Tongue (tissue), 2 donors: Measurements from ENCODE around the gene UTP4. TPM values are rescaled to one million over a fixed set of nuclear protein-coding genes. Genes with fewer than 3 reads are reported as not detected.
"Not testable (repeated sequence)": the region's sequence is repeated elsewhere in the genome, so short reads cannot be mapped to it uniquely, and the experiment has no call there.

Experiments
- DNase-seq: peaks from one replicate; pipeline ENCODE4 v3.0.0-alpha.2; 2015
- total RNA-seq: library from RNA; depleted of rRNA; stranded (reverse); fragments of >200 nt; gene quantifications from one replicate; pipeline ENCODE4 v1.2.3, GENCODE V29; 2014

UTP4 gene
- total RNA-seq, 1 donor from 2014 or later: 15.1 TPM

DNA sequence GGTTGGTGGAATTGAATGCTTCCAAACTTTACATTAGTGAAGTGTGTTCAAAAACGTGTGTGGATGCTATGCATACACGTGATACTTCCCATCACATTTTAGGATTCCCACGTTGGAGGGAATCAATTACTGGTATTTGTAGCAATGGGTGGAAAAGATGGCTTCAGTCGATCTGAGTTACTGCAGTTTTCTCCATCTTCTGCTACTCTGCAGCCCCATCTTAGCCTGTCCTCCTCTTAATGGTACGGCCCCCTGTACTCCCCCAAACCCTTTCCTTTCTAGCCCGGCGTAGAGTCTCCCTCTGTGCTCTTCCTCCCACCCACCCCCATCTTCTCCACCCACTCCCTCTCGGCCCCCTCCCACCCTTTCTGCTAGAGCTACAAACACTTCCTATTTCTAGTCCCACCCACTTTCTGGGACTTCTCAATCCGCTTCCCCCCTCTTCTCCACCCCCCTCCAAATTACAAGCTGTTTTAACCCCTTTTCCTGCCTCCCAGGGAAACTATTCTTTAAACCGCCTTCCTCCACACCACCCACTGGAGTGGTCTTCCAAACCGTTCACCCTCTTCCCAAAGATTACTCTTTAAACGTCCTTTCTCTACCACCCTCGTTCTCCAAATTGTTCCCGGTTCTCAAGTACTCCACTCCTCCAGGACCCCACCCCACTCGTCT, 1.1 kb upstream of the UTP4 start:
- DNase-seq: peak; percentile 74

GRCh38 chr16:69131839-69132423, 518 bp upstream of the UTP4 start:
- peak; percentile 91 for DNase-seq

DNA sequence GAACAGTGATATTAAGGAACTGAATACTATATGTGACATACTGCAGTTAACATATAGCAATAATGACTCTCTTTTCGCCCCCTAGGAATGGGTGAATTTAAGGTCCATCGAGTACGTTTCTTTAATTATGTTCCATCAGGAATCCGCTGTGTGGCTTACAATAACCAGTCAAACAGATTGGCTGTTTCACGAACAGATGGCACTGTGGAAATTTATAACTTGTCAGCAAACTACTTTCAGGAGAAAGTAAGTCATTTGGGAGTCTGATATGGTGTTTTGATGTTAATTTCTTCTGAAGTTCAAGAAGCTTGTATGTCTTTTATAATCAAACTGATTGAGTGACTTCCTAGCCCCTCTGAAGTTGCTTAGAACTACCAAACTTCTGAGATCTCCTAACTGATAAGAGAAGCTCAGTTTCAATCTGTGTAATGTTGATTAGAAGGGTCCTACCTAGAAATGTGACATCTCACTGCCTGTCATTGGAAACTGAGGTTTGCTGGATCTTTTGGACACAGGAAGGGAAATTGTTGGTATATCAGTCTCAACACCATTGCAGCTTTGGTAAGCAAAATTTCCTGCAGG, 1.0 kb downstream of the UTP4 start:
- no peak for DNase-seq

- DNase-seq: no peak
Measured at GRCh38 chr16:69138608-69139007, 6.2 kb downstream of the UTP4 start.

DNA sequence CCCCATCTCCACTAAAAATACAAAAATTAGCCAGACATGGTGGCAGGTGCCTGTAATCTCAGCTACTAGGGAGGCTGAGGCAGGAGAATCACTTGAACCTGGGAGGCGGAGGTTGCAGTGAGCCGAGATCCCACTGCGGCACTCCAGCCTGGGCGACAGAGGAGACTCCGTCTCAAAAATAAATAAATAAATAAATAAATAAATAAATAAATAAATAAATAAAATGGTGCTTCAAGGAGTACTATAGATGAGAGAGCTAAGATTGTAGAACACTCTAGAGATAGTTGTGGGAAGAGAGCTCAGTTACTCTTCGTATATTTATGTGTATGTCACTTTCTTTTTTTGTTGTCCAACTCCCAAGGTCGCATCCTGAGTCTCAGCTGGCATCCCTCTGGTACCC, 7.0 kb downstream of the UTP4 start:
- not testable (repeated sequence) for DNase-seq

DNA sequence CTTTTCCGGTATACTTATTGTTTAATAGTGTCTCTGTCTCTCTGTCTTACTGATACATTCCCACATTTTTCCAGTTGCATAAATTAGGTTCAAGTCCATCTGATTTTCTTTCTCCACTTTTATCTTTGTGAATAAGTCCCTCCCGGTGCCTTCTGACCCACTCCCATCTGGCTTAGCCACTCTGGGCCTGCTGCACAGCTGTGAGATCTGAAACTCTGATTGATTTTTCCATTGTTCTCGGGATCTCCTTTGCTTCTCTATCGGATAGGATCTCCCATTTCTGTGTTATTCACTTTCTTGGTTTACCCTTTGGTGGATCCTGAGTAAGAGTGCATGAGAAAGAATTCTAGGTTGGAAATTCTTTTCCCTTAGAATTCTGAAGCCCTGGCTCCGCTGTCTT, 8.6 kb downstream of the UTP4 start:
- DNase-seq: no peak

GRCh38 chr16:69141936-69142335, 9.5 kb downstream of the UTP4 start:
- DNase-seq: no peak

- DNase-seq: no peak
Measured at GRCh38 chr16:69143116-69143515, 10.7 kb downstream of the UTP4 start.

GRCh38 chr16:69145658-69146057, 13.2 kb downstream of the UTP4 start:
- no peak for DNase-seq

DNA sequence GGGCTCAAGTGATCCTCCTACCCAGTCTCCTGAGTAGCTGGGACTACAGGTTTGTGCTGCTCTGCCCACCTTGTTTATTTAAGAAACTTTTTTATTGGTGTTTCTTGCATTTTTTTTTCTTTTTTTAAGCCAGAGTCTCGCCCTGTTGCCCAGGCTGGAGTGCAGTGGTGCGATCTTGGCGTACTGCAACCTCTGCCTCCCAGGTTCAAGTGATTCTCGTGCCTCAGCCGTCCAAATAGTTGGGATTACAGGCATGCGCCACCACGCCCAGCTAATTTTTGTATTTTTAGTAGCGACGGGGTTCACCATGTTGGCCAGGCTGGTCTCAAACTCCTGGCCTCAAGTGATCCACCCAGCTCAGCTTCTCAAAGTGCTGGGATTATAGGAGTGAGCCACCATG, 17.2 kb downstream of the UTP4 start:
- DNase-seq: not testable (repeated sequence)

DNA sequence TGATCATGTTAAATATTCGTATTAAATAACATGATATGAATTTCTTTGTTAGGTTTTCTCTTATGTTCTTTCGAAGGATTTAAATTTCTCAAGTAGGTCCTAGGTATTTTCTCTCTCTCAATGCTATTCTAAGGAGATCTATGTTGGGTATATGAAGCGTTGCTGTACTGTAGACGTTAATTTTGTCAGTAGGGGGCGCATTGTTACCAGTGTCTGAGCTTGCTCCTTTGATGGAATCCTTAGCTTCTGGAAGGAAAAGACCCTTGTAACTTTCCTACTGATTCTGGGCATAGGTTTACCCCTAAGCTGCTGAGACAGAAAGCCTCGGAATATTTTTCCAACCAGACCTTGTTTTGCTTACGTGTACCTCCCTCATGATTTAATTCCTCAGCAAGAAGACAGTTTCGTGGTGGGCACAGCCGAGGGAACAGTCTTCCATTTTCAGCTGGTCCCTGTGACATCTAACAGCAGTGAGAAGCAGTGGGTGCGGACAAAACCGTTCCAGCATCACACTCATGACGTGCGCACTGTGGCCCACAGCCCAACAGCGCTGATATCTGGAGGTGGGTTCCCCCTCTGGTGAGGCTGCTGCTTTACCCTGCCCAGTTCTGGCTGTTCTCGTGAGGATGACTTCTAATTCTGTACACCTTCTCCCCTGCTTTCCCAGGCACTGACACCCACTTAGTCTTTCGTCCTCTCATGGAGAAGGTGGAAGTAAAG, 17.9 kb downstream of the UTP4 start:
- DNase-seq: peak; percentile 92

DNA sequence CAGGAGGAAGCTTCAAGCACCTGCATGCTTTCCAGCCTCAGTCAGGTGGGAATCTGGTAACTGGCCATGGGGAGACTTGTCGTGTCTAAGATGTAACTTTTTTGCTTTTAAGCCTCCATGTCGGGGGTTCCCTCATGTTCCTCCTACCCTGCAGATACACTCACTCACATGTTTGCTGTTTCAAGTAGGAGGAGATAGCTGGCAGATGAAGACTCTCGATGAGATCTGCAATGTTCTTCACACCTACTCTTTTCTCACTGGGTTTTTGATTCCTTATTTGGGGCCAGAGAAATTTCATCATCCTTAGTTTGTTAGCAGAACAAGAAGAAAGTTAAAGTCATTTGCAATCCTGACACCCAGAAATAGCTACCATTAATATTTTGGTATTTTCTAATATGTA, 24.7 kb downstream of the UTP4 start:
- DNase-seq: no peak

- DNase-seq: no peak
Measured at GRCh38 chr16:69160192-69160591, 27.7 kb downstream of the UTP4 start.

- DNase-seq: no peak
Measured at GRCh38 chr16:69165584-69165983, 33.1 kb downstream of the UTP4 start.

GRCh38 chr16:69166221-69166833, 33.9 kb downstream of the UTP4 start:
- no peak for DNase-seq

DNA sequence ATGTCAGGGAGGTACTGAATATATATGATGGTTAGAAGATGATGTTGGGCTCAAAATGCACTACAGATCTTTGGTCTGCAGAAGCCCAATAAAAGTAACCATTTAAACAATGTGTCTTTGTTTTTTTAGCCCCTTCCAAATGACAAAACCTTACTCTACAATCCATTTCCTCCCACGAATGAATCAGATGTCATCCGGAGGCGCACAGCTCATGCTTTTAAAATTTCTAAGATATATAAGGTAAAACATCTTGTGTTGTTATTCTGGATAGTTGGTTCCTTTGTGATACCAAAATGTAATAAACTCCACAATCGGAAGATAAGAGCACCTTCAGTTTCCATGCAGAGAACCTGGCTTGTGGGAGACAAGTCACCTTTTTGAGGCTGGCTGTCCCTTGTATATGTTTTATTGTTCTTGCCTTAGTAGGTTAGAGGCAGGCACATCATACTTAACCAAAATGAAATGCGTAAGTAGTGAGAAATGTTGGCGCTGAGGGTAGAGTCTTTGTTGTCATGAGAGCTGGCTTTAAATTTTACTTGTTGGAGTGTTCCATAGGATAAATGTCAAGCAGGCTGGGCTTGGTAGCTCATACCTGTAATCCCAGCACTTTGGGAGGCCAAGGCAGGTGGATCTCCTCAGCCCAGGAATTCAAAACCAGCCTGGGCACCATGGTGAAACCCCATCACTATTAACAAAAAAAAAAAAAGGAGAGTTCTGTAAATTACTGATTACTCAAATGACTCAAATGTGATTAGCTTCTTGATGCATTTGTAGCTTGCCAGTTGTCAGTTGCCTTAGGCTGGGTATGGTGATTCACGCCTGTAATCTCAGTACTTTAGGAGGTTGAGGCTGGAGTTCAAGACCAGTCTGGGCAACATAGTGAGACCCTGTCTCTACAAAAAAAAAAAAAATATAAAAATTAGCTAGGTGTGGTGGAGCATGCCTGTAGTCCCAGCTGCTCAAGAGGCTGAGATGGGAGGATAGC, 34.8 kb downstream of the UTP4 start:
- DNase-seq: no peak

DNA sequence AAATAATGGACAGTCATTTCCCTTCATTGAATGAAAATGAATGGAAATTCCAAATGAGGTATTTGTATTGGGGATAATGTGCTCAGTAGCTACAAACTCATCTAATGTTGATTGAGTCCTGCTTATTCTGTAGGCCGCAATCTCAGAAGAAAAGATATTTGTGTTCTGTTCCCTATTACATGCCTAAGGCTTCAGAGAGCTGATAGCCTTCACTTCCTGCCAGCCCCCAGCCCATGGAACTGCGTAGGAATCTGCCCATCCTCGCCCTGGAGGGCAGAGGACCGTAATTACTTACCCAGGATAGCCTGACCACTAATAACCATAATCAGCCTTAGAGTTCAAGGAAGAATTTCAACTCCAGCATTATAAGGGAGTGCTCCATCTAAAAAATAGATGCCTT, 36.6 kb downstream of the UTP4 start:
- DNase-seq: no peak

DNA sequence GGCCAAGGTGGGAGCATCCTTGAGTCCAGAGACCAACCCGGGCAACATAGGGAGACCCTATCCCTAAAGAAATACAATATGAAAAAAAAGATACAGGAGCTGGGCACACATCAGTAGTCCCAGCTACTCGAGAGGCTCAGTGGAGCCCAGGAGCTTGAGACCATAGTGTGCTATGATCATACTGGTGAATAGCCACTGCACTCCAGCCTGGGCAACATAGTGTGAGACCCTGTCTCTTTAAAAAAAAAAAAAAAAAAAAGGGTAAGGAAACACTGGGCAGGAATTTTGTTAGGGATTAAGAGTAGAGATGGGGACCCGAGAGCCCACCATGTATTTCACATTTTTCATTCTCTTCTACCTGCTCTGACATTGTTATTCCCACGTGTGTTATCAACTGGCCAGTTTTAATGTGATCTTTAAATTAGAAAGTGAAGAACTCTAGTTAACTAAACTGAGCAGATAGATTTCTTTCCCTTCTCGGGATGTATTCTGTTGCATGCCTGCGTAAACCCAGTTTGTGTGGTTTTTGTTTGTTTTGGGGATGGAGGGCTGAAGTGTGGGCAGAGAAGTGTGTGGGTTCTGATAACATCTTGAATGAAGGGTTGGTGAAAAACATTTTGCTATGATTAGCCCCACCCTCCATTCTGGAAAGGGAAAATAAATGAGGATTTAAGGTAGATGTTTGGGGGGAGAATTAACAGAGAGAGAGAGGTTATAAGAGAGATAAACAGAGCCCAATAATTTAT, 37.3 kb downstream of the UTP4 start:
- DNase-seq: no peak

DNA sequence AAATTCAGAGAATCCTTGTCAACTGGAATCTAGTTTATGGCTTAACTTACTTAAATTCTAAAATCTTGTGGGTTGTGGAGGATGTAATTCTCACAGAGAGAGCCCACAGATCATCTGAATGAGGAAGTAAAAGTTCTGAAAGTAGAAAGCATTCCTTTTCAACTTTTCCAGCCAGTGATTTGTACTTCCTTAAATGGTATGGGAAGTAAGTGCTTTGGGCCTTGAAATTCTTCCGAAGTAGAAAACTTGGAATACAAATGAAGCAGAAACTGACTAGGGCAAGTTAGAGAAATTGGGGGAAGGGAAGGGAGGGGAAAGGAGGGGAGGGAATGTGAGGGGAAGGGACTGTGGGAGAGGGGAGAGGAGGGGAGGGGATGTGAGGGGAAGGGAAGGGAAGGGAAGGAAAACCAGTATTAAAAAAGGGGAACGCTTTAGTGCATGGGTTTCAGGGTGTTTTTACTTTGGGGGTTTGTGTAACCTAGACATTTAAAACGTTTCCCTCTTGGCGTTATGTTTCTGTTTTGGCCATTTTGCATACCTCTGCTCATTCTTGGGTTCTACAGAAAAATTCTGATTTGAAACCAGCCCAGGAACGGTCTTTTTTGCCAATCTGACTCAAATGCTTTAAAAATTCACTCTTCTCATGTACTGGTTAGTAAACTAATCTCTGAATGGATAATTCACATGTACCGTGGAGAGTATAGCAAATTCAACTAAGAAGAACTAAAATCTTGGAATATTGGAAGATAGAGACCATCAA, 39.1 kb downstream of the UTP4 start:
- DNase-seq: peak; percentile 30
